SU-DHL-6 (cell line): Measurements from ENCODE around the gene CFAP45.

ENCODE experiments used
- H2AFZ ChIP-seq: fragments of 200-600 bp; sonication (generic); 2 replicates; pipeline ENCODE4 v1.6.1; 2014; ENCODE audit warnings: low read depth, mild to moderate bottlenecking, moderate library complexity, mixed read lengths, antibody characterized with exemption, low read length; ENCODE audit not compliant: severe bottlenecking
- H3F3A ChIP-seq: fragments of 200-600 bp; shearing (Covaris generic); 2 replicates; pipeline ENCODE4 v1.6.0; 2016; ENCODE audit warnings: antibody characterized with exemption, mild to moderate bottlenecking; ENCODE audit not compliant: insufficient read depth
- H3K27ac ChIP-seq: fragments of 200-600 bp; sonication (generic); 2 replicates; pipeline ENCODE4 v1.5.1; 2016; ENCODE audit warnings: low read depth, mild to moderate bottlenecking, low read length, moderate library complexity, mixed read lengths
- H3K27me3 ChIP-seq: fragments of 200-600 bp; sonication (generic), shearing (Covaris generic); 2 replicates; pipeline ENCODE4 v1.6.0; 2014; ENCODE audit warnings: mild to moderate bottlenecking, low read length
- H3K36me3 ChIP-seq: fragments of 200-600 bp; sonication (generic); 2 replicates; pipeline ENCODE4 v1.6.1; 2014; ENCODE audit warnings: mild to moderate bottlenecking, low read length, mixed read lengths
- H3K4me2 ChIP-seq: fragments of 300-600, 200-600 bp; shearing (Covaris generic), sonication (generic); 2 replicates; pipeline ENCODE4 v1.6.0; 2014; ENCODE audit warnings: low read length, low read depth, mild to moderate bottlenecking; ENCODE audit not compliant: poor library complexity, severe bottlenecking
- H3K4me3 ChIP-seq: fragments of 200-600 bp; sonication (generic); 2 replicates; pipeline ENCODE4 v1.5.1; 2014; ENCODE audit warnings: antibody characterized with exemption, low read length, mild to moderate bottlenecking, mixed read lengths; ENCODE audit not compliant: insufficient read depth, poor library complexity, severe bottlenecking
- H3K79me2 ChIP-seq: fragments of 200-600 bp; sonication (generic); 2 replicates; pipeline ENCODE4 v1.6.1; 2014; ENCODE audit warnings: mild to moderate bottlenecking, low read length, moderate library complexity; ENCODE audit not compliant: insufficient read depth
- H3K9ac ChIP-seq: fragments of 200-600 bp; sonication (generic); 2 replicates; pipeline ENCODE4 v1.7.0; 2014; ENCODE audit warnings: mild to moderate bottlenecking, low read length
- H3K9me2 ChIP-seq: fragments of 200-600 bp; sonication (generic); replicated peaks from 2 replicates; pipeline ENCODE4 v1.6.1; 2014; ENCODE audit warnings: low read length; ENCODE audit not compliant: insufficient read depth
- H3K9me3 ChIP-seq: fragments of 200-600 bp; sonication (generic); 2 replicates; pipeline ENCODE4 v1.6.1; 2014; ENCODE audit warnings: low read length, mixed read lengths; ENCODE audit not compliant: insufficient read depth
- H4K20me1 ChIP-seq: fragments of 200-600 bp; sonication (generic); 2 replicates; pipeline ENCODE4 v1.6.1; 2014; ENCODE audit warnings: low read depth, mild to moderate bottlenecking, antibody characterized with exemption, low read length, moderate library complexity, mixed read lengths
- CTCF ChIP-seq: fragments of 200-600 bp; sonication (generic); IDR thresholded peaks from one replicate; pipeline ENCODE4 v1.5.1; 2017; ENCODE audit warnings: antibody characterized with exemption, mild to moderate bottlenecking, low read length, moderate library complexity; ENCODE audit not compliant: insufficient read depth, poor library complexity, severe bottlenecking
- EZH2phosphoT487 ChIP-seq: fragments of 200-600 bp; sonication (generic), shearing (Covaris generic); conservative IDR thresholded peaks from 2 replicates; pipeline ENCODE4 v1.6.1; 2018; ENCODE audit warnings: mild to moderate bottlenecking, antibody characterized with exemption, low read length, moderate library complexity, mixed read lengths

The CFAP45 gene

GRCh38 chr1:159868766-159869165 is 31.2 kb downstream of the CFAP45 start:
- Histone ChIP-seq H3K9me2 (no peaks in the 10 kb centered on the region), H3K9me3 (no peaks in the 10 kb centered on the region), H3K4me3 (no peak overlapping the region), H4K20me1 (no peaks in the 10 kb centered on the region), H3F3A (no peaks in the 10 kb centered on the region), H3K27ac (no peak overlapping the region), H3K36me3 (no peaks in the 10 kb centered on the region), H3K4me2 (no peak overlapping the region), H3K79me2 (no peaks in the 10 kb centered on the region), H3K27me3 (no peaks in the 10 kb centered on the region), H2AFZ (no peak overlapping the region), H3K9ac (no peak overlapping the region)
- no peak for TF ChIP-seq EZH2phosphoT487
- TF ChIP-seq CTCF, result no peak

DNA sequence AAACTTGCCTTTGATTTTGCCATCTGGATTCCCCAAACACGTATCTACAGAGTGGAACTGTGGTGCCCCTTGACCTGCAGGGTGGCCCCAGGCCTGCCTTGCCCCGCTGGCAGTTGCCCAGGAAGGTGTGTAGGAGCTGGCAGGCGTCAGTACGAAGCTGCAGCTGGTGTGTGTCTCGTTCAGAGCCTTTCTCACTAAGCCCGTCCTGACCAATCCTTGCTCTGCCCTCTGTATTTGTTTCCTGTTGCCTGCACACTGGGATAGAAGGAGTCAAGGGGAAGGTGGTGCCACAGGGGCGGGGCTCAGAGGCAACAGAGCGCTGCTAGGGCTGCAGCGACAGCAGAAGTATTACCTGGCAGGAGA is 32.3 kb downstream of the CFAP45 start:
- Histone ChIP-seq H3K4me2 (no peak overlapping the region), H3K9me2 (no peaks in the 10 kb centered on the region), H3K36me3 (no peaks in the 10 kb centered on the region), H3K27me3 (no peaks in the 10 kb centered on the region), H3K4me3 (no peak overlapping the region), H3K27ac (no peak overlapping the region), H4K20me1 (no peaks in the 10 kb centered on the region), H3K79me2 (no peaks in the 10 kb centered on the region), H3K9me3 (no peaks in the 10 kb centered on the region), H3K9ac (no peak overlapping the region), H2AFZ (no peak overlapping the region), H3F3A (no peaks in the 10 kb centered on the region)
- TF ChIP-seq EZH2phosphoT487 (no peak), CTCF (no peak)

DNA sequence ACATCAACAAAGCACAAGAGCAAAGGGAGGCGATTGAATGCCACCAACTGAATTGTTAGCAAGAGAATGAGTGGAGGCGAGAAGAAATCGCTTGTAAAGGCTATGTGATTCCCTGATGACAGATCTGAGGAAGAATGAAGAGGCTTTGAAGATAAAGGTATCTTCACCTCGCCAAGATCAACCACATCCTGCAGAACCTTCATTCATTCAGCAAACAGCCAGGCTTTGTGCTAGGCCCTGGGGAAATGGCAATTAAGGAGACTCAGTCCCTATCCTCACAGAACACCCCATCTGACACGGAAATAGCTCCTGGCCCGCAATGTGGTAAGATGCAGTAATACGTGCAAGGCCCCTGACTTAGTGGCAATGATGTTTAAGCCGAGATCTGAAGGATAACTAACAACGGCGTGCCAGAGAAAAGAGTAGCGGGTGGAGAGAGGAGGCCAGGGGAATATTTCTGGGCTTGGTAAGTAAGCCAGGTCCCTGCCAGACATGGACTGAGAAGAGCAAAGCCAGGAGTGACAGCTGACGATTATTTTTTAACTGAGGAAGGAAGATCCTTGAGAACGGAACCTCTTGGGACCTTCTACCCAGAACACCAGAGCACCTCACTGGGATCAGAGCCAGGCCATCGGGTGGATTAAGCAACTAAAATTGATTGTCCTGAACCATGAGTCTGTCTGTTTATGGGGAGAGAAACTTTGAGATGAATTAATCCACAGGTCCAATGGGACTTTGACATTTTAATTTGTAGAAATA is 32.9 kb downstream of the CFAP45 start:
- H3K9ac ChIP-seq, result no peak overlapping the region
- H3K27ac ChIP-seq, result no peak overlapping the region
- no peaks in the 10 kb centered on the region for H3K9me2 ChIP-seq
- H3K4me3 ChIP-seq, result no peak overlapping the region
- H4K20me1 ChIP-seq, result no peaks in the 10 kb centered on the region
- TF ChIP-seq EZH2phosphoT487 (no peak), CTCF (no peak)
- H3K79me2 ChIP-seq, result no peaks in the 10 kb centered on the region
- H3K27me3 ChIP-seq, result no peaks in the 10 kb centered on the region
- H3F3A ChIP-seq, result no peaks in the 10 kb centered on the region
- H2AFZ ChIP-seq, result no peak overlapping the region
- no peaks in the 10 kb centered on the region for H3K9me3 ChIP-seq
- no peak overlapping the region for H3K4me2 ChIP-seq
- no peaks in the 10 kb centered on the region for H3K36me3 ChIP-seq
